ENCODE data around the gene TXLNG. TPM values are rescaled to one million over a fixed set of nuclear protein-coding genes. Genes with fewer than 3 reads are reported as not detected.

The TXLNG gene
- total RNA-seq, 1 donor from 2014 or later, result 5.1 TPM

DNA sequence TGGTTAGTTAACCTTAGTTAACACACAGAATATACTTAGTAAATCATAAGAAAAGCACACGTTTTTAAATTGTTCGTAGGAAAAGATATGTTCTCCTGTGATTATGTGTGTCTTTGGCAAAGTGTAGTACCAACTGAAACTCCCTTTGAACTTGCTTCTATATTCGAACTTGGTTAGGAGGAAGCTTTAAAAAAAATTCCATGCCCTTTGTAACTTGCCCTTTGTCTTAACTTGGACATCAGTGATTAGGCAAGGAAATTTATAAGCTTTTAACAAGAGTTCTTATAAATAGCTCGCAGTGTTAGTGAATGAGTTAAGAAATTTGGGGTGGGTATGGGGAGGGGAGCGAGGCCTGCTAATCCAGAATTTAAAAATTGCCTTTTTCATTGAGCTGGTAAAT, 33.4 kb downstream of the TXLNG start:
- TF ChIP-seq, protein P1, sequence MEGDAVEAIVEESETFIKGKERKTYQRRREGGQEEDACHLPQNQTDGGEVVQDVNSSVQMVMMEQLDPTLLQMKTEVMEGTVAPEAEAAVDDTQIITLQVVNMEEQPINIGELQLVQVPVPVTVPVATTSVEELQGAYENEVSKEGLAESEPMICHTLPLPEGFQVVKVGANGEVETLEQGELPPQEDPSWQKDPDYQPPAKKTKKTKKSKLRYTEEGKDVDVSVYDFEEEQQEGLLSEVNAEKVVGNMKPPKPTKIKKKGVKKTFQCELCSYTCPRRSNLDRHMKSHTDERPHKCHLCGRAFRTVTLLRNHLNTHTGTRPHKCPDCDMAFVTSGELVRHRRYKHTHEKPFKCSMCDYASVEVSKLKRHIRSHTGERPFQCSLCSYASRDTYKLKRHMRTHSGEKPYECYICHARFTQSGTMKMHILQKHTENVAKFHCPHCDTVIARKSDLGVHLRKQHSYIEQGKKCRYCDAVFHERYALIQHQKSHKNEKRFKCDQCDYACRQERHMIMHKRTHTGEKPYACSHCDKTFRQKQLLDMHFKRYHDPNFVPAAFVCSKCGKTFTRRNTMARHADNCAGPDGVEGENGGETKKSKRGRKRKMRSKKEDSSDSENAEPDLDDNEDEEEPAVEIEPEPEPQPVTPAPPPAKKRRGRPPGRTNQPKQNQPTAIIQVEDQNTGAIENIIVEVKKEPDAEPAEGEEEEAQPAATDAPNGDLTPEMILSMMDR (IDR thresholded peaks at IDR 0.05; ENCODE audit: borderline replicate concordance), result no peak
- Histone ChIP-seq H3K27me3 (ENCODE audit: low read depth) (no peaks in the 10 kb centered on the region), H3K36me3 (peaks cover 3% of the 10 kb centered on the region), H3K4me1 (no peaks in the 10 kb centered on the region), H3K27ac (replicated peaks) (no peak overlapping the region), H3K9me3 (replicated peaks) (no peaks in the 10 kb centered on the region), H3K4me3 (no peak overlapping the region)
- DNase-seq, result no peak
- intact Hi-C loops (cut with micrococcal nuclease), result loop anchor here (10.0 kb wide), 1 partner anchor 225 kb away; no protein-coding TSS in a partner anchor

DNA sequence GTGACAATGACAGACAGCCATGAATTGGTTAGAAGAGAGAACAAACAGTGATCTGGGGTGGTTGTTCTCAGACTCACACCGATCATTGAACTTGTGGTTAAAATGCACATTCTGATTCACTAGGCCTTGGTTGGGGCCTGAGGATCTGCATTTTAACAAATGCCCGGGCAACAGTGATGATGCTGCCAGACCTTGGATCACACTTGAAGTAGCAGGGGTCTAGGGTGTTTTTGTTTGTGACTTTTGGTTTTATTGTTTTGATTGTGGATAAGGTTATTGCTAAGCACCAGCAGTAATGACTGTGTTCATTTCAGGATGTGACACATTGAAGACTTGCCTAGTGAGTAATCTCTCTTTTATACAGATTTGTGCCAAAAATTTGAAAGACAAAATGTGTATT, 36.5 kb downstream of the TXLNG start:
- TF ChIP-seq, protein P1 (IDR thresholded peaks at IDR 0.05; ENCODE audit: borderline replicate concordance), result no peak
- no peaks in the 10 kb centered on the region for H3K27me3 ChIP-seq (ENCODE audit: low read depth)
- peaks cover 2% of the 10 kb centered on the region for H3K4me1 ChIP-seq
- intact Hi-C loops (cut with micrococcal nuclease), result loop anchor here (10.0 kb wide), 1 partner anchor 222 kb away; no protein-coding TSS in a partner anchor
- peaks cover 3% of the 10 kb centered on the region for H3K36me3 ChIP-seq
- H3K4me3 ChIP-seq, result no peak overlapping the region
- no peak overlapping the region for H3K27ac ChIP-seq (replicated peaks)
- no peak for DNase-seq
- no peaks in the 10 kb centered on the region for H3K9me3 ChIP-seq (replicated peaks)

DNA sequence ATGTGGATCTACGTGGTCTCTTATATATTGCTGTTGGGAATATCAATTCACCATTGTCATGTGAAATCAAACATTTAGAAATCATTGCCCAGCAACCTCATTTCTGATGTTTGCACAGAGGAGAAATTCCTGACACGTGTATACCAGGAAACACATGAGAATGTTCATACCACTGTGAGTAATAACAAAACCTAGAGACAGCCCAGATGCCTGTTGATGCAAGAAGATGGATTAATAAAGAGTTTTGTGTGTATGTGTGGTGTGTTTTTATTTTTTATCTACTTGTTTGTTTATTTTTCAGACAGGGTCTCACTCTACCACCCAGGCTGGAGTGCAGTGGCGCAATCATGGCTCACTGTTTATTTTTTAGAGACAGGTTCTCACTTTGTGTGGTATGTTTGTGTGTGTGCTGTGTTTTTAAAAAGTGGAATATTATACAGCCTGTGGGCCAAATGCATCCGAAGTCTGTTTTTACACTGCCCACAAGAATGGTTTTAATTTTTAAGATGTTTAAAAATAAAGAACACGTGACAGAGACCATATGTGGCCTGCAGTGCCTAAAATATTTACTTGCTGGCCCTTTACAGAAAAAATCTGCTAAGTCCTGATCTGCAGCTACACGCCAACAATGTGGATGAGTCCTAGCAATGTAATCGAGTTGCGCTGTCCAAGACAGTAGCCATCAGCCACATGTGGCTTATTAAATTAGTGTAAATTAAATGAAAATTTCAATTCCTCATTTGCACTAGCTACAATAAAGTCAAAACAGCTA, 39.2 kb downstream of the TXLNG start:
- Histone ChIP-seq H3K4me3 (no peak overlapping the region), H3K27me3 (ENCODE audit: low read depth) (no peaks in the 10 kb centered on the region), H3K27ac (replicated peaks) (no peak overlapping the region), H3K9me3 (replicated peaks) (no peaks in the 10 kb centered on the region), H3K4me1 (peaks cover 12% of the 10 kb centered on the region), H3K36me3 (peaks cover 4% of the 10 kb centered on the region)
- DNase-seq, result no peak
- TF ChIP-seq, protein P1 (IDR thresholded peaks at IDR 0.05; ENCODE audit: borderline replicate concordance), result no peak
- intact Hi-C loops (cut with micrococcal nuclease), result loop anchor here (10.0 kb wide), 1 partner anchor 219 kb away; no protein-coding TSS in a partner anchor

DNA sequence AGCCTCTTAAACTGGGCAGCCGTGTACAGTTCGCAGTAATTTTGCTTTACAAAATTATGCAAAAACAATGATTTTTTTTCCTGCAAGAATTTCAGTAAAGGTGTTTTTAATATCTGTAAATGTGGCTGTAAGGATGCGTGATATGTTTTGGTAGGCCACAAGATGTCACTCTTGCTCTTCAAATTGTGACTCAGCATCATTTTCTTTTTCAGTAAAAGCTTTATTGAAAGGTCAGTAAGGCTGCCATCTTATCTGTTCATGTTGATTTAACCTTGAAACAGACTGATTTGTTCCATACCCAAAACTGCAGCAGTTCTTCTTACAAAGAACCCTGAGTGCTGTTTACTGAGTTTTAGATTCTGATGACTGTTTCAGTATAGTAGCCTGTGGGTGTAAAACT, 39.9 kb downstream of the TXLNG start:
- no peaks in the 10 kb centered on the region for H3K9me3 ChIP-seq (replicated peaks)
- H3K36me3 ChIP-seq, result peaks cover 4% of the 10 kb centered on the region
- intact Hi-C loops (cut with micrococcal nuclease), result loop anchor here (10.0 kb wide), 1 partner anchor 219 kb away; no protein-coding TSS in a partner anchor
- no peak overlapping the region for H3K27ac ChIP-seq (replicated peaks)
- DNase-seq, result no peak
- H3K4me3 ChIP-seq, result no peak overlapping the region
- no peaks in the 10 kb centered on the region for H3K27me3 ChIP-seq (ENCODE audit: low read depth)
- H3K4me1 ChIP-seq, result peaks cover 12% of the 10 kb centered on the region
- TF ChIP-seq, protein P1 (IDR thresholded peaks at IDR 0.05; ENCODE audit: borderline replicate concordance), result peak; percentile 55

DNA sequence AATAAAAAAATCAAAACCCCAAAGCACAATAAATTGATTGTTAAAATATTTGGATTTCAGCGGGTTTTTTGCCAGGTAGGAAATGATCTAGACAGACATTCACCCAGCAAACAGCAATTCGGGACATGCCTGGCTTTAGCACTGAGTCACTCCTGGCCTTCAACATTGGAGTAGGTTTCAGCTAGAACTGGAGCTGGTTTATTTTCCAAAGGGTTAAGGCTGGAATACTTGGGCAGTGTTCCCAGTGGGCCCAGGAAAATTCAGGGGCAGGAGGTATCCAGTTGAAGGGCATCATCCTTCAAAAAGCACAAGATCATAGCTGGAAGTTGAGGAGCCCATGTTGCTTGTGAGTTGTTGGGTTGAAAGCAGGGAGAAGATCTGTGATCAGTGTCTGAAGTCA, 41.0 kb downstream of the TXLNG start:
- Histone ChIP-seq H3K4me1 (peaks cover 12% of the 10 kb centered on the region), H3K27me3 (ENCODE audit: low read depth) (no peaks in the 10 kb centered on the region), H3K27ac (replicated peaks) (peak overlapping the region; percentile 63), H3K36me3 (peaks cover 4% of the 10 kb centered on the region), H3K4me3 (no peak overlapping the region), H3K9me3 (replicated peaks) (no peaks in the 10 kb centered on the region)
- no peak for DNase-seq
- intact Hi-C loops (cut with micrococcal nuclease), result loop anchor here (10.0 kb wide), 1 partner anchor 218 kb away; no protein-coding TSS in a partner anchor
- TF ChIP-seq, protein P1 (IDR thresholded peaks at IDR 0.05; ENCODE audit: borderline replicate concordance), result no peak

All from left ventricle myocardium inferior (tissue), 1 donor.